GM12864 (cell line): Measurements from ENCODE around the gene KRTAP9-2.
"Not testable (repeated sequence)": the region's sequence is repeated elsewhere in the genome, so short reads cannot be mapped to it uniquely, and the experiment has no call there.

Experiments used
- DNase-seq: peaks from one replicate; pipeline ENCODE4 v3.0.0-alpha.2; 2011; ENCODE audit warnings: low read depth
- H3K4me3 ChIP-seq: 2 replicates; pipeline ENCODE4 v1.5.1; 2011; ENCODE audit warnings: mild to moderate bottlenecking, low read depth, low read length, control low read depth
- CTCF ChIP-seq: IDR thresholded peaks from 2 replicates; pipeline ENCODE4 v1.5.1; 2011; ENCODE audit warnings: low read depth, mild to moderate bottlenecking, moderate library complexity, low read length, control low read depth, inconsistent platforms; ENCODE audit errors: missing control alignments

KRTAP9-2 gene

GRCh38 chr17:41186872-41187271 lies 39.6 kb upstream of the KRTAP9-2 start:
- H3K4me3 ChIP-seq, result no peak overlapping the region
- TF ChIP-seq CTCF, result no peak
- DNase-seq, result no peak

- not testable (repeated sequence) for DNase-seq, H3K4me3 ChIP-seq
These were observed 36.6 kb upstream of the KRTAP9-2 start, which contains the start of gene KRTAP9-1 for GRCh38 chr17:41189837-41190318. Gene KRTAP9-1 (plus strand): TSS chr17:41189887. CDS start chr17:41189887, 0 bp downstream.

GRCh38 chr17:41190328-41190727 lies 36.1 kb upstream of the KRTAP9-2 start:
- no peak for TF ChIP-seq CTCF
- DNase-seq, result no peak
- H3K4me3 ChIP-seq, result no peak overlapping the region

GRCh38 chr17:41196068-41196467 lies 30.4 kb upstream of the KRTAP9-2 start:
- no peak overlapping the region for H3K4me3 ChIP-seq
- TF ChIP-seq CTCF, result no peak

GRCh38 chr17:41199421-41200078 lies 26.9 kb upstream of the KRTAP9-2 start:
- no peak overlapping the region for H3K4me3 ChIP-seq
- DNase-seq, result no peak
- TF ChIP-seq CTCF, result no peak

More at GRCh38 chr17:41196068-41196467, 30.4 kb upstream of the KRTAP9-2 start:
- no peak for DNase-seq

- TF ChIP-seq CTCF, result no peak
- no peak for DNase-seq
- no peak overlapping the region for H3K4me3 ChIP-seq
These were observed 14.5 kb upstream of the KRTAP9-2 start for GRCh38 chr17:41211845-41212466.

GRCh38 chr17:41212524-41213169 lies 13.8 kb upstream of the KRTAP9-2 start:
- H3K4me3 ChIP-seq, result no peak overlapping the region
- no peak for TF ChIP-seq CTCF
- DNase-seq, result no peak
